Inflammatory macrophage (primary cell): ENCODE results near the gene SLC16A7.
A peak's percentile ranks its signal among the peaks of the same experiment; 100 is the strongest.

Experiments used
- DNase-seq, 2 donors: peaks; one replicate each; pipeline ENCODE4 v3.0.0-alpha.2; 2020 to 2022
- total RNA-seq, 18 experiments: gene quantifications; one replicate each; lab custom pipeline; 2026; ENCODE audit warnings: mixed read lengths in 6 of 18, inconsistent platforms in 2 of 18; lab: John Stamatoyannopoulos, UW

Gene SLC16A7, protein sequence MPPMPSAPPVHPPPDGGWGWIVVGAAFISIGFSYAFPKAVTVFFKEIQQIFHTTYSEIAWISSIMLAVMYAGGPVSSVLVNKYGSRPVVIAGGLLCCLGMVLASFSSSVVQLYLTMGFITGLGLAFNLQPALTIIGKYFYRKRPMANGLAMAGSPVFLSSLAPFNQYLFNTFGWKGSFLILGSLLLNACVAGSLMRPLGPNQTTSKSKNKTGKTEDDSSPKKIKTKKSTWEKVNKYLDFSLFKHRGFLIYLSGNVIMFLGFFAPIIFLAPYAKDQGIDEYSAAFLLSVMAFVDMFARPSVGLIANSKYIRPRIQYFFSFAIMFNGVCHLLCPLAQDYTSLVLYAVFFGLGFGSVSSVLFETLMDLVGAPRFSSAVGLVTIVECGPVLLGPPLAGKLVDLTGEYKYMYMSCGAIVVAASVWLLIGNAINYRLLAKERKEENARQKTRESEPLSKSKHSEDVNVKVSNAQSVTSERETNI
- 6.0 to 44.4 (median 13.2) reads per million in 18 experiments for total RNA-seq

DNA sequence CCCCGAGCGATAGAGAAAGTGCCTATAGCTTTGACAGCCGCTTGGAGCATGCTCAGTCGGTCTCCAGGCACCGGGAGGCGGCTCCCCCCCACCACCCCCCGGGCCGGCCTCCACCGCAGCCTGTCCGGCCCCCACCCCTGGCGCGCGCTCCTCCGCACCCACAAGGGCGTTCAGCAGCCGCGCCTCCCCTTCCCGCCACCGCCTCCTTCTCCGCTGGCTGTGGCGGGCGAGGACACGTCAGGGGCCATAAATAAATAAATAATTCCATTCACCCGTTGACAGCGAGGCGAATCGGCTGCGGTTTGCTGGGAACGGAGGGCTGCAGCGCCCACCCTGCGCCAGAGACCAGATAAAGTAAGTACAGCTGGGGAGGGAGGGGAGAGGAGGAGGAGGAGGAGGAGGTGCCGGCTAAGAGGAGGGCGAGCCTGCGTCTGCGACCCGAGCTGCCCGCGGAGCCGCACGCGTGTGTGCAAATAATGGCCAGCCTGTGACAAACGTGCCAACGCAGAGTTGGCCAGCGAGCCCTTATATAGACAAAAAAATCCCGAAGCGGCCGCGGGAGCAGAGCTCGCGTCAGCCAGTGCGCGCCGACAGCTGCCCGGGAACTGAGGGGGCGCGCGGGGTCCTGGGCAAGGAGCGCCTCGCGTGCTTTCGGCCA is at the start of gene SLC16A7:
Gene SLC16A7 (plus strand): TSS at position 147 of the 658 bp plus-strand sequence. CDS start 108,773 bp downstream, outside the sequence.
- DNase-seq = peak; percentile 62 to 68

GRCh38 chr12:59548930-59549329 is 46.9 kb upstream of the SLC16A7 start:
- no peak for DNase-seq

DNA sequence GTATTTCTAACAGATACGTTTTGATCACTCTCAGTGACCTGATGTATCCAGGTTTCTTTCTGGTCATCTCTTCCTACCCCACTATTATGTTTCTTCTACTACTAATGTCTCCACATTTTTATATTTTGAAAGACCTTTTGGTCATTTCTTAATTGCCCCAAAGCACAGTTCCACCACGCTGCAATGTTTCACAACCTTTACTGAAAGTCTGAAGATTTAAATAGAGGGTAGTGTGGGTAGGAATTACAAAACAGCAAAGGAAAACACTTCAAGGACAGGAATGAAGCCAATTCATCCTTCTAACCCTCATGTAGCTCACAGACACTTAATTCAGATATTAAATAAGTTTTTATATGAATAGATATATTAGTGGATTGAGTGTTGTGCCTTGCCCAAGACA is 36.1 kb upstream of the SLC16A7 start:
- DNase-seq = peak; percentile 16 to 66

DNA sequence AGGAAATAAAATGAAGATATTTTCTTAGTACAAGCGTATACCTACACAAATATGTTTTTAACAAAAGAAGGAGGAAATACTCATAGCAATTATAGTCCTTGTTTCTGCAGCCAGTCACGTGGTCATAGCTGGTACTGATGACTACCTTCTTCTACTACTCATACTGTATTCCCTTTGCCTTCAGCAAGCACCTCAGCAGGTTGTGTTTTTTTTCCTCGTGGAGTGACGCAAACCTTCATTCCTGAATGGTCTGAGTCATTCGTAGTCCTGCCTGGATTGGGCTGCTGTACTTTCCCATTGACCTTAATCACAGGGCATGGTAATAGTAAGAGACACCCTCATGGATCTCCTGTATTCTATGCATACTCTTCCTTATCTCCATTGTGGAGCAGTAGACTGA is 25.7 kb upstream of the SLC16A7 start:
- DNase-seq = no peak

GRCh38 chr12:59574406-59574805 is 21.4 kb upstream of the SLC16A7 start:
- DNase-seq = no peak

- DNase-seq = peak in 1 of 2 donors; percentile 57
Observed at GRCh38 chr12:59575826-59576225, 20.0 kb upstream of the SLC16A7 start.

GRCh38 chr12:59578254-59578653 is 17.6 kb upstream of the SLC16A7 start:
- DNase-seq = no peak

DNA sequence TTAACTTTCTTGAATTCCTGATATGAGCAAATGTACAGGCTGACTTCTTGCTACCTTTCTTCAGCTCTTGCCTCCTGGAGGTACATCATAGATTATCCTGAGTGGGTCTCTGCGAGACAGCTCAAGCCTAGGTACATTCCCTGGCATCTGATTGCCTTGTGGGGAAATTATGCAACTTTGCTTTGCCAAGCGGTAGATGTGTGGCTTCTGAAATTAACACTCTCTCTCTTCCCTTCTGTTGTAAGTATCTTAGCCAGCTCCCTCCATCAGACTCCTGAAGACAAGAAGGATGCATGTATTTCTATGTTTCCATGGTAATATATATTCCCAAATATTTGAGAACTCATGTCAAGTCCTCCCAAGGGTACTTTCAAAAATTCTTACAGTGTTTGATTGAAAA is 16.2 kb upstream of the SLC16A7 start:
- no peak for DNase-seq

DNA sequence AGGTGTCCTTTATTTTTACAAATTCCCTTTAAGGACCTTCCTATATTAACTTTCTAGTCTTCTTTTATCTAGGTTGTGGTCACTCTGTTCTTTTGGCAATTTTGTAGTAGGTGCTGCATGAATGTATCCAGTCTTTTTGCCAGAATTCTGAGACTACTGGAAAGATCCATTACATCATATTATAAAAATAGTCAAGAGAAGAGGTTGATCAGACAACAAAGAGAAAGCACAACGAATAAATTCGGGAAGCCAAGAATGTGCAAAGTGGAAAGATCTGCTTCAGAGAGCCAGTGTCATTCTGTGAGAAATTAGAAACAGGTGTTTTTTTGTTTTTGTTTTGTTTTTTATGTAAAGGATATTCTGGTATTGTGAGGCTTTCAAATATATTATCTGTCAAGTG is 15.8 kb upstream of the SLC16A7 start:
- no peak for DNase-seq

- no peak for DNase-seq
Observed at GRCh38 chr12:59583003-59583712, 12.7 kb upstream of the SLC16A7 start.

DNA sequence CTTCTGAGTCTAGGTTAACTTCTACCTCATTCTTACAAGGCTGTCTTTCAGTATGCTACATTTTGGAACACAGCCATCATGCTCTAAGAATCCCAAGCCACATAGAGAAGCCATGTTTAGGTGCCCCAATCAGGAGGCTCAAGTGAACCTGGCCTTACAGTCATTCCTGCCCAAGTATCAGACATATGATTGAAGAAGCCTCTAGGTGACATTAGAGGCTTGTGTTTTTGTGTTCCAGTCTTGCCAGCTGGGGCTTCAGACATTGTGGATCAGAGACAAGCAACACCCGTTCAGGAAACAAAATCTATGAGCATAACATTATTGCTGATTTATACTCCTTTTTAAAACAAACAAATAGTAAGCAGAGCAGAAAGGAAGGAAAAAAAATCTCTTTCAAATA is 8.1 kb upstream of the SLC16A7 start:
- DNase-seq = no peak

DNA sequence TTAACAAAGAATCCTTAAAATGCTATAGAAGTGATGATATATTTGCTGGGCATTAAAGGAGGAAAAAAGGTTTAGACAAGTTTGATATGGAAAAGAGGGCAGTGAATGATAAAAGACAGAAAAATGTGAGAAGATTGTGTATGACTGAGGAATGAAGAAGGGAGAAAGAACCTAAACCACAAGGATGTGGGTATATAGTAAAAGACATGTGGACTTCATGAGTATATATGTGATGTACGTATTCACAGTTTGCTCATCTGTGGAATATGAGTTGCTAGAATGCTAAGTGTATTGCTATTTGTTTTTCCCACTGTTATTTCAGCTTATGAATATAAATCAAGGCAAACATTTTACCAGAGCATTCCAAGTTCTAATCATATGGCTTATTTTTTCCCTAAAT is 2.1 kb upstream of the SLC16A7 start:
- DNase-seq = no peak

DNA sequence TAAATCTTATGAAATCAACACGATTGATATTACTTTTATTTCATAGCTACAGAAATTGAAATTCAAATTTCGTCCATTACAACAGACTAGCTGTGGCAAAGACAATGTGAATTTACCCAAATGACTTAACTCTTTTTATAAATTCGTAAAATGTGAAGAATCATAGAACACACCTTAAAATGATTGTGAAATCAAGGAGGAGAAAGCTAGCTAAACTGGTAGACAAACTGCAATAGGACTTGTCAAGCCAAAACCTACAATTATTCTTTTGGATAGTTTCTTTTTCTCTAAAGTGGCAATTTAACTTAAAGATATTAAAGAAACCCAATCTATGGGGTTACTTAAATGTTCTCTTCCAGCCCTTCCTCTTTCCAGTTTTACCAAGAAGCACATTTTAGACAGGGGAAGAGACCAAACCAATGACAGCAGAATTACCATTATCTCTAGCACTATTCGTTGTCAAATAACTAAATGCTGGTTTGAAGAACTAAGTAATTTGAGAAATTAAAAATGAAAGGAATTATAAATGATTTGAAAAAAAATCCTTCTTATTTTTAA is 807 bp upstream of the SLC16A7 start:
- peak; percentile 3 to 39 for DNase-seq

DNA sequence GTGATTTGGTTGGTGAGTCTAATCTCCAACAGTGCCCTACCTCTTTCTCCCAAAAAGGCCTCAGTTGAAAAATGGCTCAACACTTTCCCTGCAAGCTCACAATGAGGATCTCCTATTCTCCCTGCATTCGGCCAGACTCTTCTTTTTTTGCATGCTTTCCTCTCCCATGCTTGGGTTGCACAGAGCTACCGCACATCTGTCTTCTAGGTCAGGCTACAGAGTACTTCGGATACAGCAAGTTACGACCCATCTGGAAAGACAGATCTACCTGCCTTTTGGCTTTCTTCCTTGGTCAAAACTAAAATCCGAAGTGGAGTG is 305 bp upstream of the SLC16A7 start:
- peak in 1 of 2 donors; percentile 5 for DNase-seq

- peak; percentile 40 to 84 for DNase-seq
Observed at GRCh38 chr12:59597385-59597781, 1.6 kb downstream of the SLC16A7 start.

GRCh38 chr12:59600171-59600570 is 4.3 kb downstream of the SLC16A7 start:
- DNase-seq = peak; percentile 13 to 60

DNA sequence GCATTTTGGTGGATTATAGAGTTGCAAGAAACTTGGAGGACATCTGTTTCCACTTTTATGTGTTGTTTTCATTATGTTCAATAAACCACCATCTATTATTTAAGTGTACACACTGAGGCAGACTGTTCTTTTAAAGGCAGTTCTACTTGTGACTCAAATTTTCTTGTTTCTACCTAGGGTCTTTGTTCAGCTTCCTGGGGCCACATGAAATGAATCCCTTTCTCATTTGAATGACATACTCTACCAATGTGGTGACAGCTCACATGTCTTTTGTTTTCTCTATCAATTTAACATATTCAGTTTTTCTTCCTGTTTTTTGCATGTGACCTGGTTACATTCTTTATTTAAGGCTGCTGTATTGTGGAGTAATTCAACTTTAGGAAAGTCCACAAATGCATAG is 7.9 kb downstream of the SLC16A7 start:
- DNase-seq = peak in 1 of 2 donors; percentile 13

DNA sequence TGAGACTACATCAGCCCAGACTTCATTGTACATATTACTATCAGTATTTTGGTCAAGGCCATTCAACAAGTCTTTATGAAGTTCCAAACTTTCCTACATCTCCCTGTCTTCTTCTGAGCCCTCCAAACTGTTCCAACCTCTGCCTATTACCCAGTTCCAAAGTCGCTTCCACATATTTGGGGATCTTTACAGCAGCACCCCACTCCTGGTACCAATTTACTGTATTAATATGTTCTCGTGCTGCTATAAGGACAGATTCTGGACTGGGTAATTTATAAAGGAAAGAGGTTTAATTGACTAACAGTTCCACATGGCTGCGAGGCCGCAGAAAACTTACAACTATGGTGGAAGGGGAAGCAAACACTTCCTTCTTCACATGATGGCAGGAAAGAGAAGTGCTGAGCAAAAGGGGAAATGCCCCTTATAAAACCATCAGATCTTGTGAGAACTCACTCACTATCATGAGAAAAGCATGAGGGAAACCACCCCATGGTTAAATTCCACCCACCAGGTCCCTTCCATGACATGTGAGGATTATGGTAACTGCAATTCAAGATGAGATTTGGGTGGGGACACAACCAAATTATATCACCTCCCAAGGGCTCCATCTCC is 17.1 kb downstream of the SLC16A7 start:
- peak; percentile 63 to 76 for DNase-seq

GRCh38 chr12:59615392-59616165 is 19.8 kb downstream of the SLC16A7 start:
- no peak for DNase-seq

DNA sequence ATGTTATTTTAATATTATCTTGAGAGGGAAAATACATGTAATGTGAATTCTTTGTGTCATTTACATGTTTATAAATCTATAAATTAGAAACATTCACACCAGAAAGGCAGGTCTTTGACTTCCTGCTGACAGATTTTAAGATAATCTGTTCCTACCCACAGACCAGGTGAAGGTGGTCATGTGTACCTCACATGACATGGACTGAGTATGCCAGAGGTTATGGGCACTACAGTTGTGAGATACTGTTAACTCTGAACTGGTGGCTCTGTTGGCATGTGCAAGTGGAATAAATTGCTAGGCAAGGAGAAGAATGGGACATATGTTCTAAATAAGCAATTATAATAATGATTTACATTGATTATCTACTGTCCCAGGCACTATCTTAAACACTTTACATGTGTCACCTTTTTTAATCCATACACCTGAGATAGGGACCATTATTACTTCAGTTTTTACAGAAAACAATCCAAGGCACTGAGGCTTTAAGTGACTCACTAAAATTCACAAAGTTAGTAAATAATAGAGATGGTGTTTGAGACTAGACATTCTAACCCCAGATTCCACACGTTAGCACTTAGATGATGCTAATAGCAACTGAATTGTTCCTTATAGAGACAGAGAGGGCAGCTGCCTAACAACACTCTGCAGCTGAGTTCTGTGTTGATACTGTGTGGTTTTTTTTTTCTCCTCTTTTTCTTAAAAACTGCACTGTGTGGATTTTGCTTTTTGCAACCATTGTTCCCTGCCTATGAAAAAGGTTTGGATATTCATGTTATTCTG is 23.8 kb downstream of the SLC16A7 start:
- no peak for DNase-seq

GRCh38 chr12:59620326-59620725 is 24.5 kb downstream of the SLC16A7 start:
- DNase-seq = peak; percentile 21 to 41
